IPS-20b (cell line): ENCODE measurements around the gene TECTA.

Source experiments
- H3K27ac ChIP-seq: one replicate; pipeline ENCODE4 v1.5.1; 2013; ENCODE audit warnings: low read length
- H3K27me3 ChIP-seq: 2 replicates; pipeline ENCODE4 v1.6.1; 2013; ENCODE audit warnings: mild to moderate bottlenecking, low read length, inconsistent platforms; ENCODE audit not compliant: insufficient read depth
- H3K36me3 ChIP-seq: 2 replicates; pipeline ENCODE4 v1.6.1; 2013; ENCODE audit warnings: low read depth, mild to moderate bottlenecking, inconsistent platforms, low read length, moderate library complexity; ENCODE audit not compliant: insufficient read depth
- H3K4me1 ChIP-seq: 2 replicates; pipeline ENCODE4 v1.6.1; 2013; ENCODE audit warnings: mild to moderate bottlenecking, control low read depth, inconsistent platforms, low read length, moderate library complexity; ENCODE audit not compliant: insufficient read depth
- H3K4me3 ChIP-seq: 2 replicates; pipeline ENCODE4 v1.5.1; 2013; ENCODE audit warnings: mild to moderate bottlenecking, low read length, inconsistent platforms
- H3K9ac ChIP-seq: 2 replicates; pipeline ENCODE4 v1.6.1; 2013; ENCODE audit warnings: low read depth, mild to moderate bottlenecking, inconsistent platforms, low read length, moderate library complexity
- H3K9me3 ChIP-seq: 2 replicates; pipeline ENCODE4 v1.6.1; 2013; ENCODE audit warnings: mild to moderate bottlenecking, low read depth, low read length, inconsistent platforms; ENCODE audit not compliant: insufficient read depth

TECTA gene

GRCh38 chr11:121067962-121068647 lies 32.9 kb upstream of the TECTA start:
- H3K36me3 ChIP-seq = peaks cover 28% of the 10 kb centered on the region
- H3K27me3 ChIP-seq = no peaks in the 10 kb centered on the region
- no peak overlapping the region for H3K9ac ChIP-seq
- no peak overlapping the region for H3K27ac ChIP-seq
- H3K9me3 ChIP-seq = no peaks in the 10 kb centered on the region
- no peak overlapping the region for H3K4me3 ChIP-seq
- H3K4me1 ChIP-seq = peaks cover 12% of the 10 kb centered on the region; the same call in 1 of the 2 replicates

GRCh38 chr11:121068787-121069186 lies 32.3 kb upstream of the TECTA start:
- Histone ChIP-seq H3K36me3 (peaks cover 28% of the 10 kb centered on the region), H3K9me3 (no peaks in the 10 kb centered on the region), H3K27me3 (no peaks in the 10 kb centered on the region), H3K4me1 (peaks cover 12% of the 10 kb centered on the region; the same call in 1 of the 2 replicates), H3K27ac (no peak overlapping the region), H3K9ac (no peak overlapping the region), H3K4me3 (no peak overlapping the region)

- no peaks in the 10 kb centered on the region for H3K9me3 ChIP-seq
- peaks cover 12% of the 10 kb centered on the region; the same call in 1 of the 2 replicates for H3K4me1 ChIP-seq
- peaks cover 20% of the 10 kb centered on the region for H3K36me3 ChIP-seq
- H3K27me3 ChIP-seq = no peaks in the 10 kb centered on the region
- peak overlapping the region; percentile 64; the same call in 1 of the 2 replicates for H3K9ac ChIP-seq
- H3K27ac ChIP-seq = peak overlapping the region; percentile 76
- H3K4me3 ChIP-seq = peak overlapping the region; percentile 20; the same call in 1 of the 2 replicates
Measured at GRCh38 chr11:121070951-121071845, 29.8 kb upstream of the TECTA start.

- Histone ChIP-seq H3K9ac (peak overlapping the region; percentile 64; the same call in 1 of the 2 replicates), H3K27ac (peak overlapping the region; percentile 76), H3K36me3 (peaks cover 19% of the 10 kb centered on the region), H3K27me3 (no peaks in the 10 kb centered on the region), H3K4me3 (peak overlapping the region; percentile 20; the same call in 1 of the 2 replicates), H3K9me3 (no peaks in the 10 kb centered on the region), H3K4me1 (peaks cover 12% of the 10 kb centered on the region; the same call in 1 of the 2 replicates)
Measured at GRCh38 chr11:121071846-121072450, 29.1 kb upstream of the TECTA start.

GRCh38 chr11:121081321-121081720 lies 19.7 kb upstream of the TECTA start:
- Histone ChIP-seq H3K4me1 (no peaks in the 10 kb centered on the region), H3K27ac (no peak overlapping the region), H3K36me3 (peaks cover 4% of the 10 kb centered on the region; the same call in 1 of the 2 replicates), H3K4me3 (no peak overlapping the region), H3K27me3 (no peaks in the 10 kb centered on the region), H3K9ac (no peak overlapping the region), H3K9me3 (no peaks in the 10 kb centered on the region)

GRCh38 chr11:121082219-121082618 lies 18.8 kb upstream of the TECTA start:
- no peaks in the 10 kb centered on the region for H3K27me3 ChIP-seq
- H3K9ac ChIP-seq = no peak overlapping the region
- H3K4me3 ChIP-seq = no peak overlapping the region
- no peaks in the 10 kb centered on the region for H3K9me3 ChIP-seq
- H3K4me1 ChIP-seq = no peaks in the 10 kb centered on the region
- H3K36me3 ChIP-seq = peaks cover 13% of the 10 kb centered on the region
- H3K27ac ChIP-seq = no peak overlapping the region

- H3K9ac ChIP-seq = no peak overlapping the region
- H3K27ac ChIP-seq = no peak overlapping the region
- H3K4me3 ChIP-seq = no peak overlapping the region
- H3K9me3 ChIP-seq = no peaks in the 10 kb centered on the region
- H3K36me3 ChIP-seq = peaks cover 18% of the 10 kb centered on the region
- H3K27me3 ChIP-seq = no peaks in the 10 kb centered on the region
- H3K4me1 ChIP-seq = no peaks in the 10 kb centered on the region
Measured at GRCh38 chr11:121082670-121083069, 18.4 kb upstream of the TECTA start.

GRCh38 chr11:121086866-121087265 lies 14.2 kb upstream of the TECTA start:
- Histone ChIP-seq H3K4me3 (no peak overlapping the region), H3K27ac (no peak overlapping the region), H3K9ac (no peak overlapping the region), H3K27me3 (no peaks in the 10 kb centered on the region), H3K36me3 (peaks cover 32% of the 10 kb centered on the region), H3K9me3 (no peaks in the 10 kb centered on the region), H3K4me1 (no peaks in the 10 kb centered on the region)

- Histone ChIP-seq H3K27me3 (no peaks in the 10 kb centered on the region), H3K9ac (no peak overlapping the region), H3K27ac (no peak overlapping the region), H3K36me3 (peaks cover 32% of the 10 kb centered on the region), H3K4me3 (no peak overlapping the region), H3K4me1 (no peaks in the 10 kb centered on the region), H3K9me3 (no peaks in the 10 kb centered on the region)
Measured at GRCh38 chr11:121089566-121089965, 11.5 kb upstream of the TECTA start.

- Histone ChIP-seq H3K9ac (no peak overlapping the region), H3K9me3 (no peaks in the 10 kb centered on the region), H3K27me3 (no peaks in the 10 kb centered on the region), H3K4me1 (no peaks in the 10 kb centered on the region), H3K4me3 (no peak overlapping the region), H3K36me3 (peaks cover 31% of the 10 kb centered on the region), H3K27ac (no peak overlapping the region)
Measured at GRCh38 chr11:121090145-121090721, 10.8 kb upstream of the TECTA start.

GRCh38 chr11:121091492-121092152 lies 9.4 kb upstream of the TECTA start:
- Histone ChIP-seq H3K27me3 (no peaks in the 10 kb centered on the region), H3K4me1 (no peaks in the 10 kb centered on the region), H3K9me3 (no peaks in the 10 kb centered on the region), H3K4me3 (no peak overlapping the region), H3K27ac (no peak overlapping the region), H3K9ac (no peak overlapping the region), H3K36me3 (peaks cover 24% of the 10 kb centered on the region)
